ENCODE data around the gene MOB2.

Gene MOB2

GRCh38 chr11:1503708-1504104, 17.1 kb upstream of the MOB2 start:
- no peak for DNase-seq (ENCODE audit: low read depth)

DNA sequence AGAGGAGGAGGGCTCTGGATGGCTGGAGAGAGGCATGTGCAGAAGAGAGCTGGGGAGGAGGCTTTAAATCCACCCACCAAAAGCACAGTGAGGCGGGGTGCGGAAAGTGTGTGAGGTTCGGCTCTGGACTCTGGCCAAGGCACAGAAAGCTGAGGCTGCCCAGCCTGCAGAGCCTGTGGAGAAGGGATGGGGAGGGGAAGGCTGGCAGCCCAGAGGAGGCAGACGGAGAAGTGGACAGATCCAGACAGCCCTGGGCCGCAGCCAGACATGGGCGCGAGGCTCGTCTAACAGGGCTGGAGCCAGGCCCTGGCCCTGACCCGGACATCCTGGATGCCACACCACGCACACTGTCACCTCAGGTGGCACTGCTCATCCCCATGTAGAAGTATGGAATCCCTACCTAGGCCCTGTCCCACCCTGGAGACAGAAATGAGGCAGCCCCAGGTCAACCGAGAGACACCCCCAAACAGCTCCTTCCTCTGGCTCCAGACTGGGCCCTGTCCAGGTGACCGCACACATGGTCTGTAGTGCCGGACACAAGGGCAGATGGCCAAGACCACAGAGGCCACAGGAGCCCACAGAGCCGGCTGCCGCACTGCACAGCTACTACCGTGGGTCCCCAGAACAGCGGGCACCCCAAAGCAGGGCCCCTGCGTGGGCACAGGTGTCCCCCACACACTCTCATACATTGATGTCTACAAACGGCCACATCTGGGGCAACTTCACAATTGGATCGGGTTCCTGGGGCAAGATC, 16.6 kb upstream of the MOB2 start:
- DNase-seq (ENCODE audit: low read depth) = no peak

GRCh38 chr11:1502168-1502953, 15.8 kb upstream of the MOB2 start:
- DNase-seq (ENCODE audit: low read depth) = no peak

DNA sequence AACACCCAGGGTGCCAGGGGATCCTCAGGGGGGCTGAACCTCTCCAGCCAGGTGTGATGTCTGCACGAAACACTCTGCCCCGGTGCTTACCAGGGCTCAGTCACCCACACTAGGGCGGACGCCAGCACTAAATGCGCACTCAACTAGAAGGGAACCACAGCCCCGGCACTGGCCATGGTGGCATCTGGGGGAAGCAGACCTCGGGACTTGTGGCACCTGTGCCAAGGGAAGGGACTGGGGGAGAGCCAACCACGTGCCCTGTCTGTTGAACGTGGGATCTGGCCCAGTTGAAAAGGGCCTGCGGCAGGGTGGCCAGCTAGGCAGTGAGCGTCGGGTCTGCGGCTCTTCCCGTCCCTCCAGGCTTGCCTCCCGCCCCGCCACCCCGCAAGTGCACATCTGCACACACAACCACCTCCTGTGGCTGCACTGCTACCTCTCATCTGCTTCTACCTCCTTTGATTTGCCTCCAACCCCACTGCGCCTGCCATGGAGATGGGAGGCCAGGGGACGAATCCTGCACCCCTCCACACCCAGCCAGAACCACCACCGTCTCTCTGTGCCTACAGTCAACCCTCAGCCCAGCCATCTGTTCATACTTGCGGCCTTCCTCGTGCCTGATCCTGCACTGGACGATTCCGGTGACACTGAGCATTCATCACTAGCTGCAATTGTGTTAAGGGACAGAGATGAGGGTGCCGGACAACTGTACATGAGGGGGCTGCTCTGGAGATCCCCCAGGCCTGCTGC, 15.0 kb upstream of the MOB2 start:
- no peak for DNase-seq (ENCODE audit: low read depth)

DNA sequence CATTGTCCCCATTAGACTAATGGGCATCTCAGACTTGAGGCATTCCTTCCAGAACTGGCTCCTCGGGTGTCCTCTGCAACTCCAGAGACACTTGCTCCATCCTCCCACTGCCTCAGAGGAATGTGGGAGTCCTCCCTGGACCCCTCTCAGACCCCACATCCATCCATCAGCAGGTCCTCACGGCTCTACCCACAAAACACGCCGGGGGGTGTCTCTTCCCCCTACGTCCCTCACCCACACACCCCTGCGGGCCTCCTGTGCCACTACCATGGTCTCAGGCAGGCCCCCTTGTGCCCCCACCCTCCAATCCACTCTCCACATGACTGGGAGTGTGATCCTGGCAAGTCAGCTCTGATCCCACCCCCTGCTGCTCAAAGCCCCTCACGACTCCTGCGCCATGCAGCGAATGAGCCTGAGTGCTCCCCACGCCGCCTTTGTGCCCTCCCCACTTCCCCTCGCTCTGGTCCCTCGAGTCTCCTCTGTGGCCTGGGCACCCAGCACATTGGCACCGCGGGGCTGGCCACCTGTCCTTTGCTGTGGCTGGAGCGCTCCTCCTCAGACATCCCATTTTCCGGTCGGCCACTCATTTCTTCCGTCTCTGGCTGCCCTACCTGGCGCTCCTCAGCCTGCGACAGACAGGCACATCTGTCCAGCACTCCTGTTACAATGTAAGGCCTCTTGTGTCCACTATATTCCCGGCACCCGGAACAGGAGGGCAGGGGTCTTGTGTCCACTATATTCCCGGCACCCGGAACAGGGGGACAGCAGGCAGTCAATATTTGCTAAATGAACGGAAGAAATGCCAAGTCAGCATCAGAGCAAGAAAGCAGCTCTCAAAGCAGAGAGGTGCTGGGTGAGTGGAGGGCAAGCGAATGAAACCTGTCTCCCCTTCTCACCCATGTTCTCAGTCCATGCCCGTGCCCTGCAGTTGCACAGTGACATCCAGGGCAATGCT, 14.2 kb upstream of the MOB2 start:
- no peak for DNase-seq (ENCODE audit: low read depth)

GRCh38 chr11:1499899-1500298, 13.3 kb upstream of the MOB2 start:
- no peak for DNase-seq (ENCODE audit: low read depth)

- DNase-seq (ENCODE audit: low read depth) = no peak
Observed at GRCh38 chr11:1499261-1499890, 12.8 kb upstream of the MOB2 start.

- no peak for DNase-seq (ENCODE audit: low read depth)
Observed at GRCh38 chr11:1498262-1498661, 11.7 kb upstream of the MOB2 start.

DNA sequence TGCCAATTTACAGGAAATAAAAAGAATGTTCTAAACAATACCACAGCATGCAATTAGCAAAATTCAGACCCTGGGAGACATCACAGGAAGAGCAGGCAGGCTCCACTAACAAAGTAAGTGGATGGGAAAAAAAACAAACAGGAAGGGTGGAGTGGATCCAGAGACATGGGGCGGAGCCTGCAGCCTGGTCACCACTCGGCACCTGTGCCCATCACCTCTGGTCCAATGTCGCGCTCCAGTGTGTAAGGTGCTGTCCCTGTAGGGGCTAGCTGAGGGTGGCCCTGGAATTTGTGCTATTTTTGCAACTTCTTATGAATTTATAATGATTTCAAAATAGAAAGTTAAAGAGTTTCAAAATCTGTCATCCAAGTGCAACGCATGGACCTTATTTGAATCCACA, 11.0 kb upstream of the MOB2 start:
- no peak for DNase-seq (ENCODE audit: low read depth)

DNA sequence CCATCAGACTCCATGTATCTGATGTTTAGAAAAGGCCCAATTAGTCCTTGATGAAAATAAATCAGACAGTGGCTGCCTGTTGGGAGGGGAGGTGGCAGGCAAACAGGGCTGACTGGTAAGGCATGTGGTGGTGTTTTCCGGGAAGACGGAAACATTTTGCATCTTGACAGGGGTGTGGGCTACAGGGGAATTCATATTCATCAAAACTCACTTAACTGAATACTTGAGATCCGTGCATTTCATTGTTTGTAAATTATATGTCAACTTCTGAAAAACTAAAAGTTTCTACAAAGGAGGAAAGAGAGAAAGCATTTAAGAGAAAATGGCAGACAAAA, 10.1 kb upstream of the MOB2 start:
- DNase-seq (ENCODE audit: low read depth) = no peak

- no peak for DNase-seq (ENCODE audit: low read depth)
Observed at GRCh38 chr11:1496091-1496760, 9.6 kb upstream of the MOB2 start.

GRCh38 chr11:1494650-1495049, 8.1 kb upstream of the MOB2 start:
- no peak for DNase-seq (ENCODE audit: low read depth)

DNA sequence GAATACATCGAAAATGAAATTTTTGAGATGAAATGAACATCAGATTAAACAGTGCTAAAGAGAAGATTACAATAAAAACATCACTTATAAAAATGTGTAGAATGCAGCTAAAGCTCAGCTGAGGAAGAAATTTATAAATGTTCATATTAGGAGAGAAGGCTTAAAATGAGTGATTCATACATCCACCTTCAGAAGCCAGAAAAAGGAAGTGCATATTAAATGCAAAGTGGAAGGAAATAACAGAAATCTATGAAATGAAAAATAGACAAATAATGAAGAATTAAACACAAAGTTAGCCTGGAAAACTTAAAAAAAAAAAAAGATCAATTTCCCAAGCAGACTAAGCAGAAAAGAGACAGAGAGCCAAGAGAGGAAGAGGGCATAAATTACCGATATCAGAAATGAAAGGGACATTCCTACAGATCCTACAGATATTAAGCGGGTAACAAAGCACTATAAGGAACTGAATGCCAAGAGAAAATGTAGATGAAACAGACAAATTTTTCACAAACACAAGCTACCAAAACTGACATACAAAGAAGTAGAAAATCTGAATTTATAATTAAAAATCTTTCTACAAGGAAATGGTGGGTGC, 7.2 kb upstream of the MOB2 start:
- no peak for DNase-seq (ENCODE audit: low read depth)

DNA sequence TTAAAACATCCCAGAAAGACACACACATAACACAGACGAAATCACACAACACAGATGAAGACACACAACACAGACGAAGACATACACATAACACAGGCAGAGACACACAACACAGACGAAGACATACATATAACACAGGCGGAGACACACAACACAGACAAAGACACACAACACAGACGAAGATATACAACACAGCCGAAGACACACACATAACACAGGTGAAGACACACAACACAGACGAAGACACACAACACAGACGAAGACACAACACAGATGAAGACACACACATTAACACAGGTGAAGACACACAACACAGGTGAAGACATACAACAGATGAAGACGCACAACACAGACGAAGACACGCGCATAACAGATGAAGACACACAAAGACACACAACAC, 4.8 kb upstream of the MOB2 start:
- DNase-seq (ENCODE audit: low read depth) = no peak

- DNase-seq (ENCODE audit: low read depth) = no peak
Observed at GRCh38 chr11:1490651-1491050, 4.1 kb upstream of the MOB2 start.

DNA sequence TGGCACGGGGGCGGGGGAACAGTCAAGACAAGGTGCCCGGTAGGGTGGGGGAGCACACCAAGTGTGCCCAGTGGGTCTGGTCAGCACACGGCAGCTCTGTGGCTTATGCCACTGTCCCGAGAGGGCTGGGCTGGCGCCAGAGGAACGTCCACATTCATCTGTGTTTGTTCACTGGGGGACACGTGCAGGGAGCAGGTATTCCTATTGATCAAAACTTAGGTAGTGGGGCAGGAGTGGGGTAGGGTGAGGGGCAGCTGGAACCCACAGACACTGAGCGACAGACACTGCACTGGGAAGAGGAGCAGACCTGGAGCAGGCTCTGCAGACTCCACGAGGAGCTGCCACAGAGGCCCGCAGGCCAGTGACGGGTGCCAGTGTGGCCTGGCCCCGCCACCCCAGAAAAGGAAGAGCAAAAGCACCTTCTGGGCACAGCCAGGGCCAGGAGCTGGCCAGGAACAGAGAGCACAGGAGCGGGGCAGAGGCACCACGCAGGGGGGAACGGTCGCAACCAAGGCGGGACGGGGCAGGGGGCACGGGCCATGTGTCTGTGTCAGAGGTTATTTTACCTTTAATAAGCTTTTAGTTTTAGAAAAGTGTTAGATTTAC, 2.1 kb upstream of the MOB2 start:
- DNase-seq (ENCODE audit: low read depth) = no peak

DNA sequence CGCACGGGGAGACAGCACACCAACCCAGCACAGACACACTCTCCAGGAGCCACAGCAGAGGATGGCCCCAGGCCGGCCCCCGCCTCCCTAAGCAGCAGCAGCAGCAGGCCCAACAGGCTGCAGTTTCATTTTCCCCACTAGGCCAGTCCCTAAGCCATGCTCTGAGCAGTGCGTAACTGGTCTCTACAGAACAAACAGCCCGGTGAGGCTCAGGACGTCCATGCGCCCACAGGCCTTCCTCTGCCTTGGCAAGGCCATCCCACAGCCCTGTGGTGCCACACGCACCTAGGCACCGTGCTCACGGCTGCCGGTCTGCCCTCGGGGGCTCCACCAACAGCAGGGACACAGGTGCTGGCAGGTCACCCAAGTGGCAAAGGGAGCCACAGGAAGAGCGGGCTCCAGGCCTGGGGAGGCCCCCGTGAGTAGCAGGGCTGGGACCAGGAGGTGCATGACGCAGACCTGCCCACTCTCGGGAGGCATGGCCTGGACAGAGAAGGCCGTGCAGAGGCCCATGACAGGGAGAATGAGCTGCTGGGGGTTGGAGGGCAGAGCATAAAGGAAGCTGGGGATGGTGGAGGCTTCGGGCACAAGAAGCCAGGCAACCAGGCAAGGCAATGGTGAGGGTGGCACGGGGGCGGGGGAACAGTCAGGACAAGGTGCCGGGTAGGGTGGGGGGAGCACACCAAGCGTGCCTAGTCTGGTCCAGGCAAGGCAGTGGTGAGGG, 1.4 kb upstream of the MOB2 start:
- DNase-seq (ENCODE audit: low read depth) = no peak

DNA sequence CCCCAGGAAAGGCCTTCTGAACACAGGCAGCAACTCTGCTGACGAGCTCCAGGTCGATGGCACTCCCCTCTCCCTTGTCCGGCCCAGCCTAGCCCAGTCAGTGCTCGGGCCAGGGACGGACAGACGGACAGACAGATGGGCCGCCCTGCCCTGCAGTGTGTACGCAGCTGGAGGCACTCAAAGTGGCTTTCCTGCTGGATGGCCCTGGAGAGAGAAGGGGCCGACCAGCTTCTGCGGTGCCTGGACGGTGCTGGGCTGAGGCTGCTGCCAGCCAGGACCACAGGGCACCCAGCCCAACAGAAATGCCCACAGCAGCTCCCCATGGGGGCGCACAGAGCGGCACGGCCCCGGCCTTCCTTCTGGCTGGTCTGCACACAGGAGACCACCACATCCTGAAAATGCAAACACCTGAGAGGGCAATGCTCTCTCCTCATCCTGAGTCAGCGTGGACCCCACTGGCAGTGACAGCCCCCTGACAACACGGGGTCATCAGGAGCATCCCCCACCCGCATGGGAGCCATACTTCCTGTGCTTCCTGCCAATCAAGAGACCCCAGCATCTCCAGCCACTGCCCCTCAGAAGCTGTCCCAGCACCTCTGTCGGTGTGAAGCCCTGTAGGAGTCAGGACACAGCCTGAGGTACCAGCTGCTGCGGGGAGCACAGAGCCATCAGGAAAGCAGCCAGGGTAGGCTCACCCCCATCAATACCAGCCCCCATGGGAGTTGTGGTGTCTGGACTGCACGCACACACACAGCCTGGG, 692 bp upstream of the MOB2 start:
- no peak for DNase-seq (ENCODE audit: low read depth)

DNA sequence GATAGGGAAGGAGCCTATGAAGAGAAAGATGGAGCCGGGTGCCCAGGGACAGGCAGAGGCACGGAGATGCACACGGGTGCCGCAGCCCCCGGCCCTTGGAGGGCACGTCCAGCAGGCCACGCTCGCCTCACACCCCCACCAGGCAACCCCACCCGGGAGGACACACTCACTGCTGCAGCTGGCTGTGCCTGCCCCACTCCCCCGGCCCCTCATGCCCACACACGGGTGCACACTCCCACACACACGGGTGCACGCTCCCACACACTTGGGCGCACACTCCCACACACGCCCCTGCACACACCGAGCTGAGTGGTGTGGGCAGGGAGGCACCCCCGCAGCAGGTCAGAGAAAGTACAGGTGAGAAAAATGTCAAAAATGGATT, 1.1 kb downstream of the MOB2 start:
- no peak for DNase-seq (ENCODE audit: low read depth)

All from amniotic epithelial cell (primary cell).